HG03520 (cell line): ENCODE data around the gene CDCA4.

Experiments used
- ATAC-seq: cut with Tn5 transposase; IDR thresholded peaks from one replicate; pipeline ENCODE4 v1.9.1; 2021; ENCODE audit warnings: mild to moderate bottlenecking, moderate library complexity; ENCODE audit not compliant: unreplicated experiment

The CDCA4 gene

DNA sequence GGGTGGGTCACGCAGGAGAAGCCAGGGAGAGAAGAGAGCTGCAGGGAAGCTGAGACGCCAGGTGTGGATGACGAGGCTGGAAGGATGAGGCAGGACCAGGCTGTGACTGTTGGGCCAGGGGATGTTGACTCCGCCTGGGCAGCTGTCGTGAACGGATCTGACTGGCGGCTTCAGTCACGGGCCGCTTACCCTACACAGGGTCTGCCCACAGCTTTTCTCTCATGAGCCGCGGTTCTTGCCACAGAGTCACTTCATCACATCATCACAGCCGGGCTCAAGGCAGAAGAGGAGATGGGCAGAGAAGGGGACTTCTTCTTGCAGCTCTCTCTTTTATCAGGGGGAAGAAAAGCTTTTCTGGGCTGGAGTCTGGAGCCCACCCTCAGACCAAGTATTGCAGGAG lies 27.6 kb downstream of the CDCA4 start:
- ATAC-seq, result no peak

DNA sequence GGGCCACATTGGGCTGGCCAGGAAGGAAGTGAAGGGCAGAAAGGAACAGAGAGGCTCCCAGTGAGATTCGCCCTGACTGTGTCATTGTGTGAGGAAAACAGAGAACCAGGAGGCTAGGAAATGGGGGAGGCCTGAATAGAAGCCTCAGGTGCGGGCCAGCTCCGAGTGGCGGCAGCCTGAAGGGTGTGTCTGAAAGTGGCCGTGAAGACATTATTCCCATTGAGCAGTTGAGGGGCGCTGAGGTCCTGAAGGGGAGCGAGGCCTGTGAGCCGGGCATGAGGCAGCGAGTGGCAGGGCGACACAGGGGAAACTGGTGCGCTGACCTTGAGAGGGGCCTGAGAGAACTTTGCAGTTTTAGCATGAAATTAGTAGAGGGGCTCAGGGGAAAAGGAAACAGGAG lies 28.4 kb downstream of the CDCA4 start:
- ATAC-seq, result no peak

DNA sequence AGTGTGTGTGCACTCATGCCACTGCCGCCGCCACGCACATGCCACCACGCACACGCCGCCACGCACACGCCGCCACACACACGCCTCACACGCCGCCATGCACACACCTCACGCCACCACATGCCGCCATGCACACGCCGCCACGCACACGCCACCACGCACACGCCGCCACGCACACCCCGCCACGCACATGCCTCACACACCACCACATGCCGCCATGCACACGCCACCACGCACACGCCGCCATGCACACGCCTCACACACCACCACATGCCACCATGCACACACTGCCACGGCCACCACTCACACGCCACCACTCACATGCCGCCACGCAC lies 29.0 kb downstream of the CDCA4 start:
- no peak for ATAC-seq

DNA sequence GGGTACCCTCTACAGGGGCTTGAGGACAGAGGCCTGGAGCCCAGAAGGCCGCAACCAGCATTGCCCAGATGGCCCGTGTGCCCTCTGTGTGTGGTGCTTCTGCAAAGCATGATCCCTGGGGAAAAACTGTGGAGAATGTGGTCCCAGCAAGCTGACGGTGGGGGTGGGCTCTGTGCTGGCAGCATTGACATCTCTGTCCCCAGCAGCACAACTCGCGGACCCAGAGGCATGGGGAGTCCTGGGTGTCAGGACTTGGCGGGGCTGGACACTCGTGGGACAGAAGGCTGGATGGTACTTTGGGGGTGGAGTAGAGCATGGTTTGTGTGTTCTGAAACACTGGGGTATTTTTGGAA lies 31.0 kb downstream of the CDCA4 start:
- ATAC-seq, result no peak

DNA sequence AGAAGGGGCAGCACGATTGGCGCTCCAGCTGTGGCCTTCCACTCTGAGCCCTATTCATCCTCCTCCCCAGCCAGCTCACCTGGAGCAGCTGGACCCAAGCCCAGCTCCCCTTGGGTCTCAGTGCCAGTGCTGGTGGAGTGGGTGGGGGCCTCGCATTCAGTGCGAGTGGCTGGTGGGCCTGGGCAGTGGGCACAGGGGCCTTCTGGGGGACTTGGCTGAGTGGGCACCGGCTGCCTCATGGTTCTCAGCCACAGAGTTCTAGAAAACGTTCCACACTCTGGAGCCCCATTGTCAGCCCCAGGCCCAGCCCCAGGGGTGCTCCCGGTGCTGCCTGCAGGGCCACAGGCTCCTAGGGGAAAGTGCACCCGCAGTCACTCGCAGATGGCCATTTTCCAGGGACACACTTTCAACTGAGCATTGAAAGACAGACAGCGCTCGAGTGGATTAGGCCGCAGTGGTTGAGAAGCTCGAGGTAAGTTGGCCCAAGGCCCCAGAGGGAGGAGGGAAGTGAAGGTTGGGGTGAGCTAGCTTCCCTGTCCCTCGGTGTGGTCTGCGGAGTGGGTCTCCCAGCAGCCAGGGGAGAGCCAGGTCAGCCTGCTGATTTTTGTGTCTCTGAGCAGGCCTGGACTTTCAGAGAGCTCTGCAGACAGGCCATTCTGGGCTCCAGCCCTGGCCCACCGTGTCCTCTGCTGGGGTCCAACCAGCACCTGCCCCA lies 31.5 kb downstream of the CDCA4 start:
- ATAC-seq, result no peak

DNA sequence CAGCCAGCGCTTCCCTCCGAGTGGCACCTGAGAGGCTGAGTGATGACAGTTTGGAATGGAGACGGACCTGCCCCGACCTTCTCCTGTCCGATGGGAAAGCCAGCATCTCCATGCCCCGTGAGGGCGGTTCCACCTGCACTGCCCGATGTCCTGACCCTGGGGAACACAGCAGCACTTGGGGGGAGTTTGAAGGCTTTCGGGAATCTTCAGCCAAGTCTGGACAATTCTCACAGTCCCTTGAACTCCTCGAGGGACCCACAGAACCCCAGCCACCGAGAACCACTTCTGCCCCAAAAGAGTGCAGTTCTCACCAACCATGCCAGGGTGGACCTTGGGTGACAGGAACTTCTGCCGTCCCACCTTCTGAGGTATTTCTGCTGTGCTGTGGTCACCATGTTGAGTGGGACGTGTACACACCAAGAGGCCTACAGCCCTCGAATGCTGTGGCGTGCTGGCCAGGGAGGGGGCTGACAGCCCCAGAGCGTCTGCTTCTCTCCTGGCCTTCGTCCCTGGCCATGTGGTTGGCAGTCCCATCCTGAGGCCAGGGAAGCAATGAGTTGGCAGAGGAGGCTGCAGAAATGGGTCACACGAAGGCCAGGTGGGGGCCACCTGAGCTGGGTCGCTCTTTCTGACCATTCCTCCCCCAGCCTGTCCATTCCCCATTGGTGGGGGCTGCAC lies 34.3 kb downstream of the CDCA4 start:
- no peak for ATAC-seq

DNA sequence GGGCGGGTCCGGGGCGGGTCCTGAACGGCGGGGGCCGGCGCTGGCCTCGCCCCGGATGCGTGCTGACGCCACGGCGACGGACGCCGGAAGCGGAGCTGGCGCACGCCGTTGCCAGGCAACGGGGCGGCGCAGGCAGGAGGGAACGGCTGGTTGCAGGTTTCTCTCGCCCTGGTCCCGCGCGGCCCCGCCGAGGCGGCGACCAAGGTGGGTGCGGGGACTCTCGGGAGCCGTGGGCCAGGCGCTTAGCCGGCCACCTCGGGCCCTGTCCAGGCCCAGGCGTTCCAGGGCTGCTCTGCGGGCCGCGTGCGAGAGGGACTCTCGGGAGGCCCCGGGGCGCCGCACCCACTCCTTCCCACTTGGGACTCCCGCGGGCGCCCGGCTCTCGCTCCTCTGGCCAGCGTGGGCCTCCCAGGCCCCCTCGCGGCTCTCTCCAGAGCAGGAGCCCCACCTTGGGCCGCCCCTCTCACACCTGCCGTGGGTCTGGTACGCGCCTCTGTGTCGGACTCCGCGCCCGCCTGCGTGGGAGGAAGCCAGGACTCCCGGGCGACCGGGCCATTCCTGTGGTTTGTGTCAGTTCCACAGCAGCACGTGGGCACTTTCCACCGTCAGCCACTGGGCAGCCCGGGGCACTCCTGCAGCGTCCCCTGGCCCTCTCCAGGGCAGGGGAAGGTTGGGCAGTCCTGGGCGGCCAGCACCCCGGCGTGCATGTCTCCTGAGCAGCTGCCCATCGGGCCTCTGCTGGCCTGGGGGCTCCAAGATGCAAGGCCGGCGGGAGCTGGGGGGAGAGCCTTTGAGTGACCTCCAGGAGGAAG lies 35.0 kb downstream of the CDCA4 start, which contains the start of gene CLBA1:
TSS of gene CLBA1 (plus strand) at position 114 of the 812 bp plus-strand sequence. CDS start at position 758, 644 bp downstream.
- ATAC-seq, result peak; percentile 90

DNA sequence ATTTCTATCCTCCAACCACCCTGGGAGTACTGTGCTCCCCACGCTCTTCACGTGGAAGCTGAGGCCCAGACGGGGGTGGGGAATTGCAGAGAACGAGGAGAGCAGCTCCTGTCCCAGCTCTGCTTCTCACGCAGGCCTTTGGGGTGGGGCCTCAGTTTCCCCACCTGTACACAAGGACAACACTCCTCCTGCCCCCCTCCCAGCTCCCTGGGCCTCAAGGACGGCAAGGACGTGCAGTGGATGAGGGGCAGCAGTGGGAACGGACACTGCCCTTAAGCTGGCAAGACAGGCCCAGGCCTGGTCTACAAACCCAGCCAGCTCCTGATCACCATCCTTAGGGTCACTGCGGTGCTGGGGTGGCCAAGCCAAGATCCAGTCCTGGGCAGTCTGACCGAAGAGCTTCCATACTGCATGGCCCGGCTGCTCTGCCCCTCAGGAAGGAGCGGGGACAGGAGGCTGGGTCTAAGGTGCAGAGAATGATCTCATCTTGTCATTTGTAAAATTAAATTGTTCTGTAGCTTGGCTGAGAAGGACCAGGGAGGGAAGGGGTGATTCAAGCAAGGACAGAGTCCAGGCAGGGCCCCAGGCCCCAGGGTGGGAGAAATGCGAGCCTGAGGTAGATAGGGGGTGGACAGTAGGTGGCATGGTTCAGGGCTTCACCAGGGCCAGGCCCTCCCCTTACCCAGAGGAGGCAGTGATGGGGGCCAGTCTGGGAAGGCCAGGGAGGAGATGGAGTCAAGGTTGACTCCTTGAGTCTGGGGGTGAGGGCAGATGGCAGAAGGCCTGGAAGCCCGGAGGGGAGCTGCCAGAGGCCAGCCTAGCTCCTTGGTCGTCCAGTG lies 36.6 kb downstream of the CDCA4 start:
- ATAC-seq, result no peak

DNA sequence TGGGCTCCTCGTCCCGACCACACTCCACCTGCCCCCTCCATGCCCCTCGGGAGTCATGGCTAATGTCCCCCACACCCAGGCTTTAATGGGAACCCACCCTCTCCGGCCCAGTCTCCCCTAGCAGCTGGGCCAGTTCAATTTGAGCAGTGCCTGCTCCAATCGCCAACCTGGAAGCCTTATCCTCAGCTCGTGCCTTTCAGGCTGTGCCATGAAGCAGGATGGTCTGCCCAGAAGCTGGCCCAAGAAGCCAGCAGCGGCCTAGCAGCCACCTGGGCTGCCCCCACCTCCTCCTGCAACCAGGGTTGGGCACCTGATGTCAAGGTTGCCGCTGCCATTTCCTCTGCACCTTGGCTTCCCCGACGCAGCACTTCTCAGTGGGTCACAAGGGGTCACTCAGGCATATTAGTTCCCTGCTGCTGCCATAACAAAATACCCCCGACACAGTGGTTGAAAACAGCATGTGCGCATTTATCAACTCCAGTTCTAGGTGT lies 37.6 kb downstream of the CDCA4 start:
- no peak for ATAC-seq

DNA sequence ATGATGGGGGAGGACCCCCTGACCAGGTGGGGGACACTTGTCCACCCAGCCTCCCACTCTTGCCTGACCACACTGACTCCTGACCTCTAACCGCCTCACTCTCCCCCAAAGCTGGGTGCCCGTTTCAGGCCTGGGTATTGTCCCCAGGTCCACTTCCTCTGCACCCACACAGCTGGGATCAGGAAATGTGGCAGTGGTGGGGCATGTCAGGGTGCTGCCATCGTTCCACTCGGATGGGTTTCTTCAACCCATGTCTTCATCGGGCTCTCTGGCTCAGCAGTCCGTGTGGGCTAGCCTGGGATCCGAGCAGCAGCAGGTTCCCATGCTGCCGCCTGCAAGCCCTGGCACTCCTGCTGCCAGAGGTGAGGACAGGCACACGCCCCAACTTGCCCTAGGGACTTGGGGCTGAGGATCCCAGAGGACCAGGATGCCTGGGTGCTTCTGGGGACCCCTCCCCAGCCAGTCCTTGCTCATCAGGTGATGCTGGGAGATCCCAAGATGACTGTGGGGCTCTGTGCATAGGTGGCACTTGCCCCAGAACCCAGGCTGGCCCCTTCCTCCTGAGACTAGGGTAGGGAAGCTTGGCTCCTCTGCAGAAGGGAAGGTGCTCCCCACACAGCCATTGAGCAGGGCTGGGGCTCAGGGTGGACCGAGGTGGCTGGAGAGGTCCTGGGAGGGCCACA lies 38.2 kb downstream of the CDCA4 start:
- ATAC-seq, result no peak

DNA sequence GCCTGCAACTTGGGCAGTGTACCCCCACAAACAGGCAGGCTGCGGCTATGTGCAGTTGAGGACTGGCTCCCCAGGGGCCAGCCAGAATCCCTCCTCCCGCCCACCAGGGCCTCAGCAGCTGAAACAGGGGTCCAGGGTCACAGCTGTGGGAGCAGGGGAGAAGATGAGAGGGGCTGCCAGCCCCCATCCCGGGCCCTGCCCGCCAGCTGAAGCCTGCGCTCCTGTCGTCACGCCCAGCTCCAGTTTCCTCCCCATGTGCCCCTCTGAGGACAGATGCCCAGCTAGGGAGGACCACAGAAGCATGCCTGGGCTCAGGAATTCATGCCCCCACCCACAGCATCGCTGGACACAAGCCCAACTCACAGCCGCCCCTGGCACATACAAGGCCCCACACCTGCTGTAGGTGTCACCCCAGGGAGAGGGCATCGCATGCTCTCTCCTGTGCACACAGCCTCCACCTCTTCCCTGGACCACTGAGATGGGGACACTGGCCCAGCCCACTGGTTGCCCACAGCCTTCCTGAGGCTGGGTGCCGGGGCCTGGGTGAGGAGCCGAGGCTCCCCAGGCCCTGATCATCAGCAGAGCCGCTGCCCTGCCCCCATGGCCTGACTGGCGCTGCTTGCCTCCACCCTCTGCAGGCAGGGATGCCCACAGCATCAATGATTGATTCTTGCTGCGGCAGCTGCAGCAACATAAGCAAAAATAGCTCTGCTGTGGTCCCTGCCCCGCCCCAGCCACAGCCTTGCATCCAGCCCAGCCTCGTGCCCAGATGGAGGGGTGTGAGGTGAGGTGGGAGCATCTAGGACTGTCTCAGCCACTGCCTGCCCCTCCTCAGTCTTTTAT lies 39.0 kb downstream of the CDCA4 start:
- ATAC-seq, result no peak

DNA sequence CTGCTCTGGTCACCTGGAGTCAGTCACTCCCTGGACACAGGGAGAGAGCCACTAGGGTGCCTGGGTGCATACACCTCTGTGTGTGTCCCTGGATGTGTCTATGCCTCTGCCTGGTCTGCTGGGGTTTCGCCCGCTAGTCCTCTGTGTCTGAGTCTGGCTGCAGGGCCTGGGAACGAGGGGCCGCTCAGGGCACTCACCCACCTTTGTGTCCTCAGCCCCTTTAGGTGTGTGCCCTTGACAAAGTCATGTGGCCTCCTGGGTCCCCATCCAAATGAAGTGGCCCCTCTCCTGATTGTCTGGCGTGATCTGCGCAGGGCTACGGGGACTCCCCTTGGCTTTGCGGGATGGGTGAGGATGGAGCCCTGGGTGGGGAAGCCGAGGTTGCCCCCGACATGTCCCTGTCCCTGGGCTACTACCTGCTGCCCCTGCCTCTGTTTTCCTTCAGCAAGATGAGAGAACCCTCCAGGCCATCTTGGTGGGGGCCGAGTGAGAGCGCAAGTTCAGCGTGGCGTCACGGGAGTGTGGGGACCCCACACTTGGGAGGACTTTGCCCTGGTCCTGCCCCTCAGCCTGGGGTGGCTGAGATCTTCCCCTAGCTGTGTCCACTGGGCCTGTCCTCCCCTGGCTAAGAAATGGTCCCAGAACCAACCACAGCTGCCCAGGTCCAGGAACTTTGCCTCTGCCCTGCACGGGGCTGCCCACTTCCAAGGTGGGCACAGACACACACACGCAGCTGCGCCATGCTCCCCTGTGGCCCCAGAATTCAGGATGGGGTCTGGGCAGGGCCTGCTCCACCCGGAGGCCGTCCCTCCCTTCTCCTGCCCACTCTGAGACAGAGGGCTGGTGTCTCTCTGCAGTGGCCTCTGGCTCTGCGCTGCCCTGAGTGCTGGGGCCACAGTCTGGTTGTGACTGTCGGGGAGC lies 40.0 kb downstream of the CDCA4 start:
- no peak for ATAC-seq

DNA sequence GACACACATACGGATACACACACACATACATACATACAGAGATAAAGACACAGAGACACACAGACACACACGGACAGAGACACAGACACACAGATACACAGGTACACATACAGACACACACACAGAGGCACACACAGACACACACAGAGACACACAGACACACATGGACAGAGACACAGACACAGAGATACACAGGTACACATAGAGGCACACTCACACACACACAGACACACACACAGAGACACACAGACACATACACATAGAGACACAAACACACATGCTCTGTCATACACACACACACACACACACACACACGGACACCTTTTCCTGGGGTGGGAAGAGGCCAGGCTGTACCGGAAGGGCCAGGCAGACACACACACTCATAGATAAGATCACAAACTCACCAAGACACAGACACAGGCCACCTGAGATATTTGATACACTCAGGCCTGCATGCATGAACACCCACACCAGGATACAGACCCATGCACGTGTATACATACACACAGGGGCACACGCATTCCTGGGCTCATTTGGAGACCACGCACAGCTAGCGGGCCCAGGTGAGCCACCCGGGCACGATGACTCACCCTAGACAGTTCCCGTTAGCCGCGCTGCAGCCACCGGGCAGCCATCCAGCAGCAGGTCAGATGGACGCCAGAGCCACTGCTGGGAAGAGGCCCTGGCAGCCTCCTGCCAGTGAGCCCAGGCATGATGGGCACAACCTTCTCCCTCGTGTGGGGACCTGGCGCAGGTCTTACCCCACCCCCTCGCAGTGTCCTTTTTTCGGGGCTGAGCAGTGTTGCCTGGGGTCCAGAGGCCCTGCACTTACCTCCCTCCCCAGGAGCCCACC lies 40.9 kb downstream of the CDCA4 start:
- no peak for ATAC-seq

DNA sequence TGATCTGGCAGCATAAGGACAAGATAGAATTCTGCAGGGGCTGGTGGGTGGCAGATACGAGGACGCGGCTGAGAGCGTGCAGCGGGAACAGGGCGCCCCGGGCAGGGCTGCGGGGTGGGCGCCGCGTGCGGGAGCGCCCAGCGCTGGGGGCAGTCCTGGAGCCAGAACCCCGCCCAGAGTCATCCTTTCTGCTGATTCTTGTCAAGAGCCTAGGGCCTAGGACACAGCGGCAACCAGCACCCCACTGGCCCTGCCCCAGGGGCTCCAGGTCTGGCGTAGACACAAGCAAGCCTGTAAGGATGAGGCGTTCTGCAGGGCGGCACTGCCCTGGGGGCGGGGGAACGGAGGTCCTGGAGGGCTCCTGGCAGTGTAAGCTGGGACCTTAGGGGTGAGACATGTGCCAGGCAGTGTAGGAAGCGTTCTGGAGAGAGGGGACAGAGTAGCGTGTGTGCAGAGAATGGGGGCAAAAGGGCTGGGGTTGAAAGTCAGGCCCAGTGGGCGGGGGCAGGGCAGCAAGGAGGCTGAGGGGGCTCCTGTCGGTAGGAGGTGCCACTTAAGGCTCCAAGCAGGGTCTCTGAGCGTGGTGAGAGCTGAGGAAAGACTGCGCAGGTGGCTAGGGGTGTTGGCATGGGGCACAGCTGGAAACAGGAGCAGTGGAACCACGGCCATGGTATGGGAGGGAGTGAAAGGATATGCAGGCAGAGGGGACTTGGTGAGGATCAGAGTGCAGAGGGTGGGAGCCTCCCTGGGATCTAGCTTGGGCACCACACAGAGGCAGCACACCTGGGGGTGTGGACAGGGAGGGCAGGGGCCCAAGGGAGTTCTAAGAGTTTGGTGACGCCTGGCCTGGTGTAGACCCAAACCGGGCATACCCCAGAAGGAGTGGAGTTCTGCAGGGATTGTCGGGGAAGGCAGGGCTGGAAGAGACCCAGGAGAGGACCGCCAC lies 41.9 kb downstream of the CDCA4 start:
- ATAC-seq, result no peak

DNA sequence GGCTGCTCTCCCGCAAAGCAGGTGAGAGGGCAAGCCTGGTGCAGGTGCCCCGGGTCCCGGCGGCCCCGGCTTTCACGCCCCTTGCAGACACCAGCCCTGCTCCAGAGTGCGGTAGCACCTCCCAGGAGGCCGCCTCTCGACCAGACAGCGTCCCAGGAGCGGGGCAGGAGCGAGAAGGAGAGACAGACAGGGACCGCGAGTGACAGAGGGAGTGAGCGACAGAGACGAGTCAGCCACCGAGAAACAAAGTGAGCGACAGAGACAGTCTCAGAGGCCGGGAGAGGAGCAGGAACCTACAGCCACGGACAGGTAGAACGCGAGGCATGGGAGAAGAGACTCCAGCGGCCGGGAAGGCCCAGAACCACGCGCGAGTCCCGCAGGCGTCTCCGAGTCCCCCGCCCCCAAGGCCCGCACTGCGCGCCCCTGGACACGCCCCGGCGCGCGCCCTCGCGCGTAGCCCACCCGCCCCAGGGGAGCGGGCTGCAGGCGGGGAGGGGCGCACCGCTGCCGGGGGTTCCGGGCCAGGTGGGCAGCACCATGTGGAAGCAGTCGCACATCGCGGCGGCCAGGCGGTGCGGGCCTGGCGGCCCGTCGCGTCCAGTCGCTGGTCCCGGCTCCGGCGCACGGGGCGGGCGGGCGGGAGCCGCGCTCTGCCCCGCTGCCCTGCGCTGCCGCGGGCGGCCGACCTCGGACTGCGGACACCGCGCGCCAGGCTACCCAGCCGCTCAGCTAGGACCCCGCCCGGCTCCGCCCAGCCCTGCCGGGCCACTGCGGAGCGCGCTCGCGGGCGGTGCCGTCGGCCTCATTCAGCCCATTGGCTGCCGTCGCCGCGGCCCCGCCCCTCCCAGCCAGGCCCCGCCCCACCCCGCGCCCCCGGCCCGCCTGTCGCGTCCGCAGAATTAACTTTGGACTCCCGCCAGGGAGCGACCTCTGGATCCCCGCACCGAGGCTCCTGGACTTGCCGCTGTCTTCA lies 42.9 kb downstream of the CDCA4 start, which contains the start of gene AHNAK2:
TSS of gene AHNAK2 (minus strand) at position 694 of the 973 bp plus-strand sequence. CDS start at position 557, 137 bp downstream.
- no peak for ATAC-seq
